Fibroblast of lung (primary cell): Measurements from ENCODE around the gene AFTPH. TPM values are rescaled to one million over a fixed set of nuclear protein-coding genes. Genes with fewer than 3 reads are reported as not detected.

Source experiments
- DNase-seq, 2 donors: peaks; one replicate each; pipeline versions ENCODE4 v3.0.0 to v3.0.0-alpha.2; 2010; ENCODE audit warnings: low read depth in 2 of 2
- H2AFZ ChIP-seq: 2 replicates; pipeline ENCODE4 v1.5.1; 2012; ENCODE audit warnings: low read length, control low read depth, inconsistent platforms
- H3K27ac ChIP-seq: 2 replicates; pipeline ENCODE4 v1.5.1; 2011; ENCODE audit warnings: low read length, control low read depth; ENCODE audit not compliant: insufficient read depth
- H3K27me3 ChIP-seq: 2 replicates; pipeline ENCODE4 v1.5.1; 2011; ENCODE audit warnings: mild to moderate bottlenecking, low read length; ENCODE audit not compliant: control insufficient read depth, insufficient read depth
- H3K36me3 ChIP-seq: 2 replicates; pipeline ENCODE4 v1.5.1; 2011; ENCODE audit warnings: low read length; ENCODE audit not compliant: control insufficient read depth, insufficient read depth
- H3K4me1 ChIP-seq: 2 replicates; pipeline ENCODE4 v1.5.1; 2011; ENCODE audit warnings: low read length; ENCODE audit not compliant: control insufficient read depth, insufficient read depth; ENCODE audit errors: extremely low read depth
- H3K4me2 ChIP-seq: 2 replicates; pipeline ENCODE4 v1.5.1; 2011; ENCODE audit warnings: low read length, control low read depth; ENCODE audit not compliant: insufficient read depth; ENCODE audit errors: extremely low read depth
- H3K4me3 ChIP-seq, 4 experiments: fragments of 200-600 bp in 1 of 4; sonication (generic) in 1 of 4; replicated peaks in 1 of 4; 2 replicates each; pipeline ENCODE4 v1.5.1; 2011 to 2016; ENCODE audit warnings: low read length in 4 of 4, low read depth in 3 of 4, mild to moderate bottlenecking in 3 of 4, control low read depth in 2 of 4, inconsistent platforms in 1 of 4, mixed read lengths in 1 of 4; ENCODE audit not compliant: insufficient read depth in 1 of 4; ENCODE audit errors: control extremely low read depth in 1 of 4
- H3K79me2 ChIP-seq: 2 replicates; pipeline ENCODE4 v1.5.1; 2012; ENCODE audit warnings: mild to moderate bottlenecking, low read length, inconsistent platforms; ENCODE audit not compliant: control insufficient read depth, insufficient read depth
- H3K9ac ChIP-seq: 2 replicates; pipeline ENCODE4 v1.5.1; 2011; ENCODE audit warnings: mild to moderate bottlenecking, low read length, control low read depth; ENCODE audit not compliant: insufficient read depth
- H3K9me3 ChIP-seq: 2 replicates; pipeline ENCODE4 v1.5.1; 2012; ENCODE audit warnings: low read depth, low read length; ENCODE audit not compliant: control insufficient read depth, insufficient read depth
- H4K20me1 ChIP-seq: 2 replicates; pipeline ENCODE4 v1.5.1; 2011; ENCODE audit warnings: low read length; ENCODE audit not compliant: control insufficient read depth, insufficient read depth; ENCODE audit errors: extremely low read depth
- CTCF ChIP-seq, 2 donors: IDR thresholded peaks in 1 of 2; conservative IDR thresholded peaks in 1 of 2; 1 replicate in 1 of 2; 2 replicates in 1 of 2; pipeline ENCODE4 v1.5.1; 2011 to 2012; ENCODE audit warnings: low read length in 2 of 2, control low read depth in 1 of 2, inconsistent platforms in 1 of 2, low read depth in 1 of 2, mild to moderate bottlenecking in 1 of 2
- EZH2 ChIP-seq: IDR thresholded peaks from 2 replicates; pipeline ENCODE4 v1.5.1; 2012; ENCODE audit warnings: low read length, control low read depth, mild to moderate bottlenecking; ENCODE audit errors: missing control alignments
- polyA plus RNA-seq, 2 donors: library from polyadenylated mRNA; depleted of rRNA in 1 of 2; stranded (reverse) in 1 of 2; unstranded in 1 of 2; fragments of >200 nt; gene quantifications; 2 replicates each; pipeline ENCODE4 v1.2.1, GENCODE V29; 2011 to 2012; ENCODE audit warnings: missing spikeins in 1 of 2
- total RNA-seq: library from RNA; depleted of rRNA; stranded (reverse); fragments of >200 nt; gene quantifications from 2 replicates; pipeline ENCODE4 v1.2.1, GENCODE V29; 2014

Gene AFTPH
- total and polyA plus RNA-seq, 2 donors (not counting 1 experiment from before 2014, with no cell fraction given), result 15.8 to 43.3 TPM

- Histone ChIP-seq H3K27ac (no peak overlapping the region), H3K9ac (no peak overlapping the region), H4K20me1 (no peaks in the 10 kb centered on the region), H3K4me2 (no peak overlapping the region), H3K4me1 (no peaks in the 10 kb centered on the region), H2AFZ (no peak overlapping the region), H3K27me3 (no peaks in the 10 kb centered on the region), H3K79me2 (no peaks in the 10 kb centered on the region), H3K36me3 (no peaks in the 10 kb centered on the region), H3K9me3 (no peaks in the 10 kb centered on the region), H3K4me3 (no peak overlapping the region)
- DNase-seq, result peak in 1 of 2 donors; percentile 31
- TF ChIP-seq CTCF (conservative IDR thresholded peaks at IDR 0.05 in 1 of 2, IDR thresholded peaks at IDR 0.05 in 1 of 2; ENCODE audit: low read depth in 1 of 2, low read length in 2 of 2), result peak; percentile 50 to 59
- TF ChIP-seq EZH2, result no peak
Measured at GRCh38 chr2:64622443-64623241, 98.5 kb downstream of the AFTPH start.

DNA sequence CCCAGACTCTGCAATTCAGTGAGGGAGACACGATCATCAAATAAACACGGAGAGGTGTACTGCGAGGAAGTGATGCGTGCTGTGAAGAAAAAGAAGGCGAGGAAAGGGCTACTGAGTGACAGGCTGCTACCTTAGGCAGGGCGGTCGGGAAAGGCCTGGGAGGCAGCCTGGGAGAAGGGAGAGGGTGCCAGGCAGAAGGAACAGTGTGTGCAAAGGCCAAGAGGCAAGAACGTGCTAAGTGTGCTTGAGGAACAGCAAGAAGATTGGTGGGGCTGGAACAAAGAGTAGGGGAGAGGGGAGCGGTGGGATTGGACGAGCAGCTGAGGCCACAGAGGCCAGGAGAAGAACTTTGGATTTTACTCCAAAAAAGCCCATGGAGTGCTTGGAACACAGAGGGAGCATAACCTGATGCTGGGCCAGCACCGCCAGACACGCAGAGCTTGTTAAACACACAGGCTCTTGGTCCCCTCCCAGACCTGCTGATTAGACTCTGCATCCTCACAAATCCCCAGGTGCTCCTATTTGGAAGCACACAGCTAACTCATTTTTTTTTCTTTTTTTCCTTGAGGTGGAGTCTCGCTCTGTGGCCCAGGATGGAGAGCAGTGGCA, 99.2 kb downstream of the AFTPH start:
- TF ChIP-seq EZH2, result no peak
- no peak for TF ChIP-seq CTCF (conservative IDR thresholded peaks at IDR 0.05 in 1 of 2, IDR thresholded peaks at IDR 0.05 in 1 of 2; ENCODE audit: low read depth in 1 of 2, low read length in 2 of 2)
- H3K4me3 ChIP-seq, result no peak overlapping the region
- no peaks in the 10 kb centered on the region for H3K36me3 ChIP-seq
- no peak overlapping the region for H3K4me2 ChIP-seq
- H3K27ac ChIP-seq, result no peak overlapping the region
- H3K9ac ChIP-seq, result no peak overlapping the region
- H3K79me2 ChIP-seq, result no peaks in the 10 kb centered on the region
- no peaks in the 10 kb centered on the region for H3K27me3 ChIP-seq
- no peaks in the 10 kb centered on the region for H3K4me1 ChIP-seq
- no peaks in the 10 kb centered on the region for H4K20me1 ChIP-seq
- H2AFZ ChIP-seq, result no peak overlapping the region
- H3K9me3 ChIP-seq, result no peaks in the 10 kb centered on the region
- no peak for DNase-seq

DNA sequence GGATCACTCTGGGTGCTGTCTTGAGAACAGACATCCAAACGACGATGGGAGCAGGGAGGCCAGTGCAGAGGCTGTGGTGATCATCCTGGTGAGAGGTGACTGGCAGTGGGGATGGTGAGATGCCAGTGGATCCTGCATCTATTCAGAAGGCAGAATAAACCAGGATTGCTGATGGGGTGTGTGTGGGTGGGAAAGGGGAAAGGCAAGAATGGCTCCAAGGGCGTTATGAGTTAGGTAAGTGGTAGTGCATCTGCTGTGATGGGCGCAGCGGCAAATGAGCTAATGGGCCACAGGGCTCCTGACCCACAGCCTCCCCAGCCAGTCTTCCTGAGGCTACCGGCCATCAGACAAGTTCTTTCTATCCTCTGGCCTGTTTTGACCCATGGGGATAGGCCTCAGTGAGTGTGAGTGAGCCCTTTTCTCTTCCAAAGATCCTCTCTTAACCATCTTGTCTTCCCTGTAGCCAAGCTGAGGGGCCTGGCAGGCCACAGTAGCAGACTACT, 100.0 kb downstream of the AFTPH start:
- Histone ChIP-seq H3K79me2 (no peaks in the 10 kb centered on the region), H2AFZ (no peak overlapping the region), H3K4me2 (no peak overlapping the region), H4K20me1 (no peaks in the 10 kb centered on the region), H3K27ac (no peak overlapping the region), H3K9me3 (no peaks in the 10 kb centered on the region), H3K4me1 (no peaks in the 10 kb centered on the region), H3K9ac (no peak overlapping the region), H3K27me3 (no peaks in the 10 kb centered on the region), H3K36me3 (no peaks in the 10 kb centered on the region), H3K4me3 (no peak overlapping the region)
- TF ChIP-seq EZH2 (no peak), CTCF (conservative IDR thresholded peaks at IDR 0.05 in 1 of 2, IDR thresholded peaks at IDR 0.05 in 1 of 2; ENCODE audit: low read depth in 1 of 2, low read length in 2 of 2) (no peak)
- no peak for DNase-seq
